ENCODE results near the gene ZNF836.

DNA sequence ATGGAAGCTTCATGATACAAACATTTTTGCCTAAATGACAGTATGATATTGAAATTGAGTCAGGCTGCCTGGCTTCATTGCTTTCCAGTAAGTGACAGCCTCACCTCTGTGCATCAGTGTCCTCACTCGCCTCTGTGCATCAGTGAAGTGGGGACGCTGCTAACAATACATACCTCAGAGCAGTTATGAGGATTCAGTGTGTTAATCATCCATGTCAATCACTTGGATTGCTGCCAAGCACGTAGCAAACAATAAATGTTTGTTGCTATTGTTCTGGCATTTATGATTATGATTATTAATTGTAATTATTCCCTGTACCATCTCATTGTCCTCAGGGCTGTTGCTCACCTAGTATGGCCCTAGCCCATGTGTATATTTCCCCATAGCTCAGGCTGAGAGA lies 27.3 kb upstream of the ZNF836 start:
- TF ChIP-seq POLR2A (IDR thresholded peaks at IDR 0.05) = no peak
- TF ChIP-seq, protein P1, sequence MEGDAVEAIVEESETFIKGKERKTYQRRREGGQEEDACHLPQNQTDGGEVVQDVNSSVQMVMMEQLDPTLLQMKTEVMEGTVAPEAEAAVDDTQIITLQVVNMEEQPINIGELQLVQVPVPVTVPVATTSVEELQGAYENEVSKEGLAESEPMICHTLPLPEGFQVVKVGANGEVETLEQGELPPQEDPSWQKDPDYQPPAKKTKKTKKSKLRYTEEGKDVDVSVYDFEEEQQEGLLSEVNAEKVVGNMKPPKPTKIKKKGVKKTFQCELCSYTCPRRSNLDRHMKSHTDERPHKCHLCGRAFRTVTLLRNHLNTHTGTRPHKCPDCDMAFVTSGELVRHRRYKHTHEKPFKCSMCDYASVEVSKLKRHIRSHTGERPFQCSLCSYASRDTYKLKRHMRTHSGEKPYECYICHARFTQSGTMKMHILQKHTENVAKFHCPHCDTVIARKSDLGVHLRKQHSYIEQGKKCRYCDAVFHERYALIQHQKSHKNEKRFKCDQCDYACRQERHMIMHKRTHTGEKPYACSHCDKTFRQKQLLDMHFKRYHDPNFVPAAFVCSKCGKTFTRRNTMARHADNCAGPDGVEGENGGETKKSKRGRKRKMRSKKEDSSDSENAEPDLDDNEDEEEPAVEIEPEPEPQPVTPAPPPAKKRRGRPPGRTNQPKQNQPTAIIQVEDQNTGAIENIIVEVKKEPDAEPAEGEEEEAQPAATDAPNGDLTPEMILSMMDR (IDR thresholded peaks at IDR 0.05) = no peak
